NCI-H2227 (cell line): ENCODE data around the gene TOMM40.
"Not testable (repeated sequence)": the region's sequence is repeated elsewhere in the genome, so short reads cannot be mapped to it uniquely, and the experiment has no call there.

Source experiments
- DNase-seq: peaks from one replicate; lab custom pipeline; 2025; ENCODE audit not compliant: unreplicated experiment; lab: John Stamatoyannopoulos, UW

Gene TOMM40

GRCh38 chr19:44894946-44895345 lies 3.9 kb downstream of the TOMM40 start:
- DNase-seq = no peak

- DNase-seq = no peak
Measured at GRCh38 chr19:44897835-44898234, 6.8 kb downstream of the TOMM40 start.

- DNase-seq = no peak
Measured at GRCh38 chr19:44900328-44901244, 9.5 kb downstream of the TOMM40 start.

GRCh38 chr19:44903216-44903601 lies 12.2 kb downstream of the TOMM40 start:
- no peak for DNase-seq

- peak; percentile 59 for DNase-seq
Measured at GRCh38 chr19:44903602-44904425, 12.8 kb downstream of the TOMM40 start.

DNA sequence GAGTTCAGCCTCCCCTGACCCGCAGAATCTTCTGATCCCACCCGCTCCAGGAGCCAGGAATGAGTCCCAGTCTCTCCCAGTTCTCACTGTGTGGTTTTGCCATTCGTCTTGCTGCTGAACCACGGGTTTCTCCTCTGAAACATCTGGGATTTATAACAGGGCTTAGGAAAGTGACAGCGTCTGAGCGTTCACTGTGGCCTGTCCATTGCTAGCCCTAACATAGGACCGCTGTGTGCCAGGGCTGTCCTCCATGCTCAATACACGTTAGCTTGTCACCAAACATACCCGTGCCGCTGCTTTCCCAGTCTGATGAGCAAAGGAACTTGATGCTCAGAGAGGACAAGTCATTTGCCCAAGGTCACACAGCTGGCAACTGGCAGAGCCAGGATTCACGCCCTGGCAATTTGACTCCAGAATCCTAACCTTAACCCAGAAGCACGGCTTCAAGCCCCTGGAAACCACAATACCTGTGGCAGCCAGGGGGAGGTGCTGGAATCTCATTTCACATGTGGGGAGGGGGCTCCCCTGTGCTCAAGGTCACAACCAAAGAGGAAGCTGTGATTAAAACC lies 13.5 kb downstream of the TOMM40 start:
- DNase-seq = no peak

DNA sequence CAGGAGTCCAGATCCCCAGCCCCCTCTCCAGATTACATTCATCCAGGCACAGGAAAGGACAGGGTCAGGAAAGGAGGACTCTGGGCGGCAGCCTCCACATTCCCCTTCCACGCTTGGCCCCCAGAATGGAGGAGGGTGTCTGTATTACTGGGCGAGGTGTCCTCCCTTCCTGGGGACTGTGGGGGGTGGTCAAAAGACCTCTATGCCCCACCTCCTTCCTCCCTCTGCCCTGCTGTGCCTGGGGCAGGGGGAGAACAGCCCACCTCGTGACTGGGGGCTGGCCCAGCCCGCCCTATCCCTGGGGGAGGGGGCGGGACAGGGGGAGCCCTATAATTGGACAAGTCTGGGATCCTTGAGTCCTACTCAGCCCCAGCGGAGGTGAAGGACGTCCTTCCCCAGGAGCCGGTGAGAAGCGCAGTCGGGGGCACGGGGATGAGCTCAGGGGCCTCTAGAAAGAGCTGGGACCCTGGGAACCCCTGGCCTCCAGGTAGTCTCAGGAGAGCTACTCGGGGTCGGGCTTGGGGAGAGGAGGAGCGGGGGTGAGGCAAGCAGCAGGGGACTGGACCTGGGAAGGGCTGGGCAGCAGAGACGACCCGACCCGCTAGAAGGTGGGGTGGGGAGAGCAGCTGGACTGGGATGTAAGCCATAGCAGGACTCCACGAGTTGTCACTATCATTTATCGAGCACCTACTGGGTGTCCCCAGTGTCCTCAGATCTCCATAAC lies 14.5 kb downstream of the TOMM40 start, which contains the start of gene APOE:
Gene APOE (plus strand): TSS at position 360 of the 724 bp plus-strand sequence. CDS start 829 bp downstream, outside the sequence.
- DNase-seq = peak; percentile 47

DNA sequence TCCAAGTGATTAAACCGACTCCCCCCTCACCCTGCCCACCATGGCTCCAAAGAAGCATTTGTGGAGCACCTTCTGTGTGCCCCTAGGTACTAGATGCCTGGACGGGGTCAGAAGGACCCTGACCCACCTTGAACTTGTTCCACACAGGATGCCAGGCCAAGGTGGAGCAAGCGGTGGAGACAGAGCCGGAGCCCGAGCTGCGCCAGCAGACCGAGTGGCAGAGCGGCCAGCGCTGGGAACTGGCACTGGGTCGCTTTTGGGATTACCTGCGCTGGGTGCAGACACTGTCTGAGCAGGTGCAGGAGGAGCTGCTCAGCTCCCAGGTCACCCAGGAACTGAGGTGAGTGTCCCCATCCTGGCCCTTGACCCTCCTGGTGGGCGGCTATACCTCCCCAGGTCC lies 16.6 kb downstream of the TOMM40 start:
- no peak for DNase-seq

- no peak for DNase-seq
Measured at GRCh38 chr19:44908074-44908835, 17.2 kb downstream of the TOMM40 start.

DNA sequence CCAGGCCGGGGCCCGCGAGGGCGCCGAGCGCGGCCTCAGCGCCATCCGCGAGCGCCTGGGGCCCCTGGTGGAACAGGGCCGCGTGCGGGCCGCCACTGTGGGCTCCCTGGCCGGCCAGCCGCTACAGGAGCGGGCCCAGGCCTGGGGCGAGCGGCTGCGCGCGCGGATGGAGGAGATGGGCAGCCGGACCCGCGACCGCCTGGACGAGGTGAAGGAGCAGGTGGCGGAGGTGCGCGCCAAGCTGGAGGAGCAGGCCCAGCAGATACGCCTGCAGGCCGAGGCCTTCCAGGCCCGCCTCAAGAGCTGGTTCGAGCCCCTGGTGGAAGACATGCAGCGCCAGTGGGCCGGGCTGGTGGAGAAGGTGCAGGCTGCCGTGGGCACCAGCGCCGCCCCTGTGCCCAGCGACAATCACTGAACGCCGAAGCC lies 17.8 kb downstream of the TOMM40 start:
- DNase-seq = no peak

DNA sequence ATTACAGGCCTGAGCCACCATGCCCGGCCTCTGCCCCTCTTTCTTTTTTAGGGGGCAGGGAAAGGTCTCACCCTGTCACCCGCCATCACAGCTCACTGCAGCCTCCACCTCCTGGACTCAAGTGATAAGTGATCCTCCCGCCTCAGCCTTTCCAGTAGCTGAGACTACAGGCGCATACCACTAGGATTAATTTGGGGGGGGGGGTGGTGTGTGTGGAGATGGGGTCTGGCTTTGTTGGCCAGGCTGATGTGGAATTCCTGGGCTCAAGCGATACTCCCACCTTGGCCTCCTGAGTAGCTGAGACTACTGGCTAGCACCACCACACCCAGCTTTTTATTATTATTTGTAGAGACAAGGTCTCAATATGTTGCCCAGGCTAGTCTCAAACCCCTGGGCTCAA lies 18.7 kb downstream of the TOMM40 start:
- DNase-seq = no peak

- not testable (repeated sequence) for DNase-seq
Measured at GRCh38 chr19:44911896-44912295, 20.8 kb downstream of the TOMM40 start.

- DNase-seq = no peak
Measured at GRCh38 chr19:44912854-44913253, 21.8 kb downstream of the TOMM40 start.

DNA sequence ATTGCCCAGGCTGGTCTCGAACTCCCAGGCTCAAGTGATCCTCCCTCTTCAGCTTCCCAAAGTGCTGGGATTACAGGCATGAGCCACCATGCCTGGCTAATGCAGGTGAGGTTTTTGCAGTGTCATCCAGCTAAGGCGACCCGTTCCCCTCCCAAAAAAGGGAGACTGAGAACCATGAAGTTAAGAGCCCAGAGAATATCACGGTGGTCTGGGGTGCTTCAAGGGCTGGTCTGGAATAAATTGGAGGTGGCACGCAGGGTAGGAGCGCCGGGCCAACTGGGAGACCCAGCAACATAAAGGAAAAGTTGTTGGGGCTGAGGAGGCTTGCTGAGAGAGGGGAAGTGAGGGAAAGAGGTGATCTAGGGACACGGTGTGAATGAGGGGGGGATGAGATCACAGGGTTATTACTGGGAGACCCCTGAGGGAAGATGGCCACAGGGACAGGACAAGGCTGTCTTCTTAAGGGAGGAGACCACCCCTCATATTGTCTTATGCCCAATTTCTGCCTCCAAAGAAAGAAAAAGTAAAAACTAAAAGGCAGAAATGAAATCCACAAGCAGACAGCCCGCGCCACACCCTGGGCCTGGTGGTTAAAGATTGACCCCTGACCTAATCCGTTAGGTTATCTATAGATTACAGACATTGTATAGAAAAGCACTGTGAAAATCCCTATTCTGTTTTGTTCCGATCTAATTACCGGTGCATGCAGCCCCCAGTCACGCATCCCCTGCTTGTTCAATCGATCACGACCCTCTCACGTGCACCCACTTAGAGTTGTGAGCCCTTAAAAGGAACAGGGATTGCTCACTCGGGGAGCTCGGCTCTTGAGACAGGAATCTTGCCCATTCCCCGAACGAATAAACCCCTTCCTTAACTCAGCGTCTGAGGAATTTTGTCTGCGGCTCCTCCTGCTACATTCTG lies 22.7 kb downstream of the TOMM40 start:
- not testable (repeated sequence) for DNase-seq

- DNase-seq = peak; percentile 87
Measured at GRCh38 chr19:44914433-44915206, 23.6 kb downstream of the TOMM40 start, which contains the start of gene APOC1. APOC1 (plus strand) TSS chr19:44914608; CDS start chr19:44914892, 284 bp downstream.

- DNase-seq = no peak
Measured at GRCh38 chr19:44924243-44924725, 33.2 kb downstream of the TOMM40 start.

GRCh38 chr19:44925114-44925891 lies 34.2 kb downstream of the TOMM40 start:
- no peak for DNase-seq
